ENCODE measurements around the gene TTC34.

DNA sequence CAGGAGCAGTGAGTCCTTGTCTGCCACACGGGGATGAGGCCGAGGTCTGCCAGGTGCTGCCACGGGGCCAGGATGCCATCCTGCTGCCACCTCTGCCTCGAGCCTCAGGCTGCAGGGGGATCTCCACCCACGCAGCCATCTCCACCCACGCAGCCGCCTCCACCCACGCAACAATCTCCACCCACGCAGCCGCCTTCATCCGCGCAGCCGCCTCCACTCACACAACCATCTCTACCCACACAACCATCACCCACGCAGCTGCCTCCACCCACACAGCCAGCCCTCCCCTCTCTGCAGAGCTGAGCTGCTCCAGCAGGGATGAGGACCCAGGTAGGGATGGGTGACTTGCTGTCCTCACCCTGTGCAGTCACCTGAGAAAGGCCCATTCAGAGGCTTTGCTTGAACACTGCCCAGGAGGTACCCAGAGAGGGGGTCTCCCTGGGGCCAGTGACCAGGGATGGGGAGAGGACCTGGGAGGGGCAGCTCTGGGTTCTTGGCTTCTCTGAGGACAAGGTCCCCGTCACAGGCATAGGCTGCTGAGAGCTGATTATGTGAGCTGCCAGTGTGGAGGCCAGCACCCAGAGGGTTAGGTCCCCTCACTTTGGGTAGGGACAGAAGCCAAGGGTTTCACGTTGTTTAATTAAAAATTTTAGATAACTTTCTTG is 46.6 kb upstream of the TTC34 start:
- TF ChIP-seq POLR2A (IDR thresholded peaks at IDR 0.05), result no peak
- TF ChIP-seq, protein P1, sequence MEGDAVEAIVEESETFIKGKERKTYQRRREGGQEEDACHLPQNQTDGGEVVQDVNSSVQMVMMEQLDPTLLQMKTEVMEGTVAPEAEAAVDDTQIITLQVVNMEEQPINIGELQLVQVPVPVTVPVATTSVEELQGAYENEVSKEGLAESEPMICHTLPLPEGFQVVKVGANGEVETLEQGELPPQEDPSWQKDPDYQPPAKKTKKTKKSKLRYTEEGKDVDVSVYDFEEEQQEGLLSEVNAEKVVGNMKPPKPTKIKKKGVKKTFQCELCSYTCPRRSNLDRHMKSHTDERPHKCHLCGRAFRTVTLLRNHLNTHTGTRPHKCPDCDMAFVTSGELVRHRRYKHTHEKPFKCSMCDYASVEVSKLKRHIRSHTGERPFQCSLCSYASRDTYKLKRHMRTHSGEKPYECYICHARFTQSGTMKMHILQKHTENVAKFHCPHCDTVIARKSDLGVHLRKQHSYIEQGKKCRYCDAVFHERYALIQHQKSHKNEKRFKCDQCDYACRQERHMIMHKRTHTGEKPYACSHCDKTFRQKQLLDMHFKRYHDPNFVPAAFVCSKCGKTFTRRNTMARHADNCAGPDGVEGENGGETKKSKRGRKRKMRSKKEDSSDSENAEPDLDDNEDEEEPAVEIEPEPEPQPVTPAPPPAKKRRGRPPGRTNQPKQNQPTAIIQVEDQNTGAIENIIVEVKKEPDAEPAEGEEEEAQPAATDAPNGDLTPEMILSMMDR (IDR thresholded peaks at IDR 0.05), result no peak

Measured in esophagus squamous epithelium (tissue), 4 donors.